Transverse colon (tissue), 4 donors: ENCODE measurements around the gene MME. TPM values are rescaled to one million over a fixed set of nuclear protein-coding genes. Genes with fewer than 3 reads are reported as not detected.

ENCODE experiments used
- DNase-seq: peaks from one replicate; pipeline ENCODE4 v3.0.0-alpha.2; 2019
- H3K27ac ChIP-seq, 4 donors: fragments of 200-600 bp; sonication (generic); 2 replicates each; pipeline ENCODE4 v1.5.1; 2016 to 2018; ENCODE audit warnings: inconsistent platforms in 4 of 4
- H3K27me3 ChIP-seq: fragments of 200-600 bp; sonication (generic); 2 replicates; pipeline ENCODE4 v1.5.1; 2017; ENCODE audit warnings: inconsistent platforms
- H3K36me3 ChIP-seq, 4 donors: fragments of 200-600 bp; sonication (generic); 2 replicates each; pipeline ENCODE4 v1.5.1; 2017 to 2019; ENCODE audit warnings: inconsistent platforms in 4 of 4
- H3K4me1 ChIP-seq, 4 donors: fragments of 200-600 bp; sonication (generic); 2 replicates each; pipeline ENCODE4 v1.5.1; 2017 to 2020; ENCODE audit warnings: inconsistent platforms in 4 of 4
- H3K4me3 ChIP-seq, 4 donors: fragments of 200-600 bp; sonication (generic); 1 replicate in 1 of 4; 2 replicates in 3 of 4; pipeline versions ENCODE4 v1.5.1 to v1.6.1; 2017 to 2019; ENCODE audit warnings: inconsistent platforms in 4 of 4
- H3K9me3 ChIP-seq, 2 donors: fragments of 200-600 bp; sonication (generic); 2 replicates each; pipeline ENCODE4 v1.5.1; 2017 to 2019; ENCODE audit warnings: inconsistent platforms in 2 of 2
- EP300 ChIP-seq: sonication (generic); formaldehyde crosslinking; IDR thresholded peaks from one replicate; pipeline ENCODE4 v1.6.1; 2017; ENCODE audit warnings: antibody characterized with exemption, low read depth
- POLR2A ChIP-seq: fragments of 450-650 bp; IDR thresholded peaks from one replicate; pipeline ENCODE4 v1.6.1; 2016; ENCODE audit warnings: antibody characterized with exemption, mild to moderate bottlenecking, moderate library complexity
- POLR2AphosphoS5 ChIP-seq, 3 donors: sonication (generic); formaldehyde crosslinking; IDR thresholded peaks; one replicate each; pipeline ENCODE4 v1.6.1; 2016; ENCODE audit warnings: antibody characterized with exemption in 3 of 3
- WGBS, 2 donors: methylation state at CpG; one replicate each; pipeline ENCODE4 v1.1.5; 2018; ENCODE audit warnings: low coverage in 1 of 2; 5-methylcytosine and 5-hydroxymethylcytosine counted together
- in situ Hi-C, 4 donors: fragments of 200-750 bp; cut with MboI; loops; one replicate each; pipeline versions ENCODE4 v1.15.0 to v1.15.1; 2017; ENCODE audit warnings: low sequenced_read_pairs in 3 of 4, low pct_ligation_motif_present in 1 of 4, low pct_unique_long_range_greater_than_20kb in 1 of 4
- intact Hi-C: fragments of 100-400 bp; cut with DNase I; formaldehyde crosslinking; loops from one replicate; pipeline ENCODE4 v1.15.1; 2023; ENCODE audit warnings: low total_unique reads
- total RNA-seq, 4 donors: library from RNA; depleted of rRNA; stranded (reverse); fragments of >200 nt; gene quantifications; one replicate each; pipeline ENCODE4 v1.1.0, GENCODE V29; 2016
- TF ChIP-seq, protein P1 (sequence below), 5 experiments: fragments of 200-600 bp in 3 of 5; fragments of 450-650 bp in 2 of 5; sonication (generic) in 3 of 5; IDR thresholded peaks; 1 replicate in 2 of 5; 2 replicates in 3 of 5; pipeline ENCODE4 v1.5.1; 2016 to 2017; ENCODE audit warnings: antibody characterized with exemption in 5 of 5, inconsistent platforms in 3 of 5, mild to moderate bottlenecking in 2 of 5, moderate library complexity in 1 of 5

MME gene
- total RNA-seq, 4 donors from 2014 or later = 0.82 to 1.1 (median 0.95) TPM; not detected in 1

DNA sequence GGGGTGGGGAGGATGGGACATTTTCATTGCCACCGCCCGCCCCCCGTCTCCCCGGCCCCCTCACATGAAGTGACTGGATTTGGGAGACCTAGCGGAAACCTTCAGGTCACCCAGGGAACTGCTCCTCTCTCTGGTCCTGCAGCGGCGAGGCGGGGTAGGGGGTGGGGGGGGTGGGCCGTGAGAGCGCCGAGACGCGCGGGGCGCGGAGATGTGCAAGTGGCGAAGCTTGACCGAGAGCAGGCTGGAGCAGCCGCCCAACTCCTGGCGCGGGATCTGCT lies 712 bp upstream of the MME start:
- WGBS, 2 donors = 8% methylated on average over 4 to 11 of the region's 21 CpGs
- TF ChIP-seq EP300 (no peak), POLR2A (no peak), POLR2AphosphoS5 (IDR thresholded peaks at IDR 0.05) (no peak)
- TF ChIP-seq, protein P1, sequence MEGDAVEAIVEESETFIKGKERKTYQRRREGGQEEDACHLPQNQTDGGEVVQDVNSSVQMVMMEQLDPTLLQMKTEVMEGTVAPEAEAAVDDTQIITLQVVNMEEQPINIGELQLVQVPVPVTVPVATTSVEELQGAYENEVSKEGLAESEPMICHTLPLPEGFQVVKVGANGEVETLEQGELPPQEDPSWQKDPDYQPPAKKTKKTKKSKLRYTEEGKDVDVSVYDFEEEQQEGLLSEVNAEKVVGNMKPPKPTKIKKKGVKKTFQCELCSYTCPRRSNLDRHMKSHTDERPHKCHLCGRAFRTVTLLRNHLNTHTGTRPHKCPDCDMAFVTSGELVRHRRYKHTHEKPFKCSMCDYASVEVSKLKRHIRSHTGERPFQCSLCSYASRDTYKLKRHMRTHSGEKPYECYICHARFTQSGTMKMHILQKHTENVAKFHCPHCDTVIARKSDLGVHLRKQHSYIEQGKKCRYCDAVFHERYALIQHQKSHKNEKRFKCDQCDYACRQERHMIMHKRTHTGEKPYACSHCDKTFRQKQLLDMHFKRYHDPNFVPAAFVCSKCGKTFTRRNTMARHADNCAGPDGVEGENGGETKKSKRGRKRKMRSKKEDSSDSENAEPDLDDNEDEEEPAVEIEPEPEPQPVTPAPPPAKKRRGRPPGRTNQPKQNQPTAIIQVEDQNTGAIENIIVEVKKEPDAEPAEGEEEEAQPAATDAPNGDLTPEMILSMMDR (IDR thresholded peaks at IDR 0.05) = no peak
- Histone ChIP-seq H3K36me3 (no peaks in the 10 kb centered on the region), H3K9me3 (no peaks in the 10 kb centered on the region), H3K4me3 (peak overlapping the region in 3 of 4 donors; percentile 30 to 55 (median 36)), H3K27ac (no peak overlapping the region), H3K27me3 (peaks cover 61% of the 10 kb centered on the region), H3K4me1 (peaks cover 0 to 22% (median 19%) of the 10 kb centered on the region in 4 donors)
- in situ Hi-C loops (no loop called here), intact Hi-C loops (no loop called here)
- no peak for DNase-seq

DNA sequence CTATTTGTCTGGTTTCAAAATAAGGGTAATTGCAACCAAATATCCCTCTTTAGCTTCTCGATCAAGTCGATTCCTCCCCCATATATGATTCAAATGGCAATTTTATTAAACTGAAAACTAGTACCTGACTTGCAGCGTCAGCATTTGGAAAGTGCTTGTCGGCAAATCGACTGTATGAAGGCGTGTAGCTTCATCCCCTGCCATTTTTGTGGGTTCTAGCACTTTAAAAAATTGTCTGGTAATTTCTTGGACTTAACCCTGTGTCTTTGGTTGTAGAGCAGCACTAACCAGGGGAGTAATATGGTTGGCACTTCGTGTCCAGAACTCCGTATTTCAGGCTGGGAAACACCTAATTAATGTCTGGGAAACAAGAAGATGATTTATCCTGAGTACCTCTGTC lies 573 bp downstream of the MME start:
- H3K27me3 ChIP-seq = peaks cover 61% of the 10 kb centered on the region
- intact Hi-C loops = no loop called here
- H3K4me1 ChIP-seq = peaks cover 0 to 22% (median 19%) of the 10 kb centered on the region in 4 donors
- peak overlapping the region in 2 of 4 donors; percentile 30 to 55 for H3K4me3 ChIP-seq
- TF ChIP-seq POLR2AphosphoS5 (IDR thresholded peaks at IDR 0.05) = no peak
- no peak for TF ChIP-seq POLR2A
- TF ChIP-seq, protein P1 (IDR thresholded peaks at IDR 0.05) = no peak
- WGBS, 2 donors = 34 to 50% methylated on average over 8 of the region's 8 CpGs
- in situ Hi-C loops = no loop called here
- H3K9me3 ChIP-seq = no peaks in the 10 kb centered on the region
- DNase-seq = no peak
- H3K27ac ChIP-seq = no peak overlapping the region
- H3K36me3 ChIP-seq = no peaks in the 10 kb centered on the region

DNA sequence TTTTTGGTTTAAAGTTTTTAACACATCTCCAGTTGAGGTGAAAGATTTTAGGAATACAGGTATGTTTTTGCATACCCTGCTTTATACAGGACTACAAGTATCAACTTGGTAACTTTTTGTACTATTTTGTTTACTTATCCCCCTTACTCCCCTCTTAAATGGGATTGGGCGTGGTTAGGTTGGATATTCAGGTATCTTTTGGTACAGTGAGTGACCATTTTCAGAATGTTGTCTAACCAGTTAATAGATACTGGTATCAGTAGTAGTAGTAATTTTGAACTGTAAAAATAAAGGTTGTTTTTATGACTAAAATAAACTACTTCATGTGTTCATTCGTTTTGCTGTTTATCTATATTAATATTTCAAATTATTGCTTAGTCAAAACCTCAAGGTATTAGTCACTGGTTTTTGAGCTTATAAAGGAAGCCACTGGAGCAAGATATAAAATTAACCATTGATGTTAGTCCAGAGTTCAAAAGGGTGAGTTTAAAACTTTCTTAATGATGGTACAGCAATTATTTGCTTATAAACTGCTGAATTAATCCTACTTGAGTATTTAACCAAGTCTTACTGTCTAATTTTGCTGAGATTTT lies 3.3 kb downstream of the MME start:
- no peak for TF ChIP-seq POLR2A
- TF ChIP-seq, protein P1 (IDR thresholded peaks at IDR 0.05) = no peak
- TF ChIP-seq EP300 = no peak
- no peak for TF ChIP-seq POLR2AphosphoS5 (IDR thresholded peaks at IDR 0.05)
- no peak for DNase-seq
- no peak overlapping the region for H3K27ac ChIP-seq
- no peaks in the 10 kb centered on the region for H3K9me3 ChIP-seq
- in situ Hi-C loops = no loop called here
- H3K27me3 ChIP-seq = peaks cover 45% of the 10 kb centered on the region
- intact Hi-C loops = no loop called here
- WGBS, 2 donors = 64 to 69% methylated on average over 2 of the region's 2 CpGs
- no peaks in the 10 kb centered on the region for H3K36me3 ChIP-seq
- H3K4me3 ChIP-seq = no peak overlapping the region
- H3K4me1 ChIP-seq = peaks cover 0 to 22% (median 19%) of the 10 kb centered on the region in 4 donors

DNA sequence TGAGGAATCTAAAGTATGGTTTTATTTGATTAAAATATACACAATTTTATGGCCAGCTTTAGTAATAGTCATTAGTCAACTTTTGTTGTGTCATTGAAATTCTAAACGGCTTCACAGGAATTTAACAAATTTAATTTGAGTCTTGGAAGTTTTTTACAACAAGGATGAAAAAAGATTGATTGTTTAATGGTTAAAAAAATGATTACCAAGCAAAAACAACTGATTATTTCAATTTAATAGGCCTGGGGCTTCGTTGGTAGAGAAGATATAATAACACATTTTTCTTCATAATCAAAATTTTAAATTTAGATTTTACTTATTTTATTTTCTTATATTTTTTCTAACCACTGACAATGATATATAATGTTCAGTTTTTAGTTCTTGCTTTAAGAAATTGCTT lies 4.4 kb downstream of the MME start:
- 31 to 59% methylated on average over 2 of the region's 2 CpGs for WGBS, 2 donors
- peaks cover 0 to 12% (median 10%) of the 10 kb centered on the region in 4 donors for H3K4me1 ChIP-seq
- H3K36me3 ChIP-seq = no peaks in the 10 kb centered on the region
- intact Hi-C loops = no loop called here
- no peaks in the 10 kb centered on the region for H3K9me3 ChIP-seq
- peaks cover 33% of the 10 kb centered on the region for H3K27me3 ChIP-seq
- in situ Hi-C loops = no loop called here
- no peak for DNase-seq
- H3K27ac ChIP-seq = no peak overlapping the region
- H3K4me3 ChIP-seq = no peak overlapping the region
- TF ChIP-seq, protein P1 (IDR thresholded peaks at IDR 0.05) = no peak
- TF ChIP-seq POLR2A = no peak
- no peak for TF ChIP-seq EP300
- no peak for TF ChIP-seq POLR2AphosphoS5 (IDR thresholded peaks at IDR 0.05)
